Measurements from ENCODE around the gene MYO15A. TPM values are rescaled to one million over a fixed set of nuclear protein-coding genes. Genes with fewer than 3 reads are reported as not detected.

Gene MYO15A
- polyA plus RNA-seq, 1 donor (not counting 4 experiments of a cell fraction or from before 2014, with no cell fraction given), result 0.20 TPM

- Histone ChIP-seq H3K9ac (ENCODE audit: control insufficient read depth, extremely low read depth, insufficient read depth, low read length) (no peak overlapping the region), H3K79me2 (ENCODE audit: control insufficient read depth, insufficient read depth, low read length) (peaks cover 63% of the 10 kb centered on the region), H3K9me1 (ENCODE audit: control insufficient read depth, extremely low read depth, insufficient read depth, low read length) (no peaks in the 10 kb centered on the region), H3K27me3 (ENCODE audit: control insufficient read depth, extremely low read depth, insufficient read depth, low read length) (no peaks in the 10 kb centered on the region), H3K4me3 (ENCODE audit: control insufficient read depth in 2 of 3, extremely low read depth in 1 of 3, insufficient read depth in 2 of 3, low read depth in 1 of 3, low read length in 3 of 3) (no peak overlapping the region), H3K4me1 (ENCODE audit: control insufficient read depth, extremely low read depth, insufficient read depth, low read length) (peaks cover 3% of the 10 kb centered on the region), H2AFZ (ENCODE audit: control insufficient read depth, low read length) (no peak overlapping the region), H3K4me2 (ENCODE audit: control insufficient read depth, extremely low read depth, insufficient read depth, low read depth, low read length) (no peak overlapping the region), H4K20me1 (ENCODE audit: control insufficient read depth, extremely low read depth, insufficient read depth, low read length) (peaks cover 42% of the 10 kb centered on the region), H3K36me3 (ENCODE audit: control insufficient read depth in 2 of 2, extremely low read depth in 1 of 2, insufficient read depth in 2 of 2, low read length in 2 of 2) (peaks cover 29 to 43% of the 10 kb centered on the region in 2 experiments), H3K9me3 (ENCODE audit: control insufficient read depth, low read depth, low read length) (no peaks in the 10 kb centered on the region), H3K27ac (ENCODE audit: control insufficient read depth, insufficient read depth, low read length) (no peak overlapping the region)
- DNase-seq (ENCODE audit: low read depth, low spot score), result no peak
- FAIRE-seq, result no peak
- dilution Hi-C loops (cut with MboI; ENCODE audit: extremely low pct_ligation_motif_present, low sequenced_read_pairs), result no loop called here
- no peak for TF ChIP-seq CTCF (optimal IDR thresholded peaks at IDR 0.05 in 1 of 3, IDR thresholded peaks at IDR 0.05 in 1 of 3, conservative IDR thresholded peaks at IDR 0.05 in 1 of 3; ENCODE audit: extremely low read depth in 1 of 3, insufficient read depth in 2 of 3, low read length in 3 of 3)
- TF ChIP-seq EZH2 (IDR thresholded peaks at IDR 0.05; ENCODE audit: low read length), result no peak
These were observed 94.8 kb downstream of the MYO15A start for GRCh38 chr17:18203308-18203707.

- H3K4me3 ChIP-seq (ENCODE audit: control insufficient read depth in 2 of 3, extremely low read depth in 1 of 3, insufficient read depth in 2 of 3, low read depth in 1 of 3, low read length in 3 of 3), result no peak overlapping the region
- no peak overlapping the region for H3K27ac ChIP-seq (ENCODE audit: control insufficient read depth, insufficient read depth, low read length)
- dilution Hi-C loops (cut with MboI; ENCODE audit: extremely low pct_ligation_motif_present, low sequenced_read_pairs), result no loop called here
- no peaks in the 10 kb centered on the region for H3K9me1 ChIP-seq (ENCODE audit: control insufficient read depth, extremely low read depth, insufficient read depth, low read length)
- peaks cover 21% of the 10 kb centered on the region for H4K20me1 ChIP-seq (ENCODE audit: control insufficient read depth, extremely low read depth, insufficient read depth, low read length)
- H3K4me1 ChIP-seq (ENCODE audit: control insufficient read depth, extremely low read depth, insufficient read depth, low read length), result no peaks in the 10 kb centered on the region
- H3K36me3 ChIP-seq (ENCODE audit: control insufficient read depth in 2 of 2, extremely low read depth in 1 of 2, insufficient read depth in 2 of 2, low read length in 2 of 2), result peaks cover 36 to 42% of the 10 kb centered on the region in 2 experiments
- no peaks in the 10 kb centered on the region for H3K27me3 ChIP-seq (ENCODE audit: control insufficient read depth, extremely low read depth, insufficient read depth, low read length)
- TF ChIP-seq EZH2 (IDR thresholded peaks at IDR 0.05; ENCODE audit: low read length) (no peak), CTCF (optimal IDR thresholded peaks at IDR 0.05 in 1 of 3, IDR thresholded peaks at IDR 0.05 in 1 of 3, conservative IDR thresholded peaks at IDR 0.05 in 1 of 3; ENCODE audit: extremely low read depth in 1 of 3, insufficient read depth in 2 of 3, low read length in 3 of 3) (no peak)
- H2AFZ ChIP-seq (ENCODE audit: control insufficient read depth, low read length), result no peak overlapping the region
- H3K79me2 ChIP-seq (ENCODE audit: control insufficient read depth, insufficient read depth, low read length), result peaks cover 38% of the 10 kb centered on the region
- DNase-seq (ENCODE audit: low read depth, low spot score) (no peak), FAIRE-seq (no peak)
- H3K9me3 ChIP-seq (ENCODE audit: control insufficient read depth, low read depth, low read length), result no peaks in the 10 kb centered on the region
- no peak overlapping the region for H3K4me2 ChIP-seq (ENCODE audit: control insufficient read depth, extremely low read depth, insufficient read depth, low read depth, low read length)
- H3K9ac ChIP-seq (ENCODE audit: control insufficient read depth, extremely low read depth, insufficient read depth, low read length), result no peak overlapping the region
These were observed 97.3 kb downstream of the MYO15A start for GRCh38 chr17:18205861-18206260.

Data from keratinocyte (primary cell).